ENCODE results near the gene CHTF18. TPM values are rescaled to one million over a fixed set of nuclear protein-coding genes. Genes with fewer than 3 reads are reported as not detected.

The CHTF18 gene
- total and polyA plus RNA-seq, 2 experiments from 2014 or later = 9.7 to 18.1 TPM

- no peaks in the 10 kb centered on the region for H3K36me3 ChIP-seq (replicated peaks; ENCODE audit: insufficient read depth, low read depth)
- 93% methylated on average over 15 of the region's 19 CpGs for WGBS (ENCODE audit: low lambda C conversion rate, missing lambda C conversion rate)
- H3K79me2 ChIP-seq = no peaks in the 10 kb centered on the region
- H3K9me3 ChIP-seq (ENCODE audit: low read depth) = no peaks in the 10 kb centered on the region
- H3K27me3 ChIP-seq = peaks cover 43% of the 10 kb centered on the region
- no peaks in the 10 kb centered on the region for H3K9me2 ChIP-seq (replicated peaks; ENCODE audit: insufficient read depth)
- H2AFZ ChIP-seq = no peak overlapping the region
- peaks cover 4% of the 10 kb centered on the region for H3K4me1 ChIP-seq (ENCODE audit: insufficient read depth)
- no peaks in the 10 kb centered on the region for H4K20me1 ChIP-seq (ENCODE audit: insufficient read depth, poor library complexity, severe bottlenecking)
- no peak overlapping the region for H3K27ac ChIP-seq
- no peak overlapping the region for H3K4me3 ChIP-seq
- DNase-seq (ENCODE audit: low spot score) = no peak
- H3K4me2 ChIP-seq = no peak overlapping the region
- TF ChIP-seq EZH2 (IDR thresholded peaks at IDR 0.05; ENCODE audit: borderline replicate concordance) (no peak), CTCF (IDR thresholded peaks at IDR 0.05; ENCODE audit: poor library complexity) (no peak), EZH2phosphoT487 (IDR thresholded peaks at IDR 0.05; ENCODE audit: low read depth, severe bottlenecking, unreplicated experiment) (no peak)
Measured at GRCh38 chr16:798666-799065, 10.2 kb downstream of the CHTF18 start.

DNA sequence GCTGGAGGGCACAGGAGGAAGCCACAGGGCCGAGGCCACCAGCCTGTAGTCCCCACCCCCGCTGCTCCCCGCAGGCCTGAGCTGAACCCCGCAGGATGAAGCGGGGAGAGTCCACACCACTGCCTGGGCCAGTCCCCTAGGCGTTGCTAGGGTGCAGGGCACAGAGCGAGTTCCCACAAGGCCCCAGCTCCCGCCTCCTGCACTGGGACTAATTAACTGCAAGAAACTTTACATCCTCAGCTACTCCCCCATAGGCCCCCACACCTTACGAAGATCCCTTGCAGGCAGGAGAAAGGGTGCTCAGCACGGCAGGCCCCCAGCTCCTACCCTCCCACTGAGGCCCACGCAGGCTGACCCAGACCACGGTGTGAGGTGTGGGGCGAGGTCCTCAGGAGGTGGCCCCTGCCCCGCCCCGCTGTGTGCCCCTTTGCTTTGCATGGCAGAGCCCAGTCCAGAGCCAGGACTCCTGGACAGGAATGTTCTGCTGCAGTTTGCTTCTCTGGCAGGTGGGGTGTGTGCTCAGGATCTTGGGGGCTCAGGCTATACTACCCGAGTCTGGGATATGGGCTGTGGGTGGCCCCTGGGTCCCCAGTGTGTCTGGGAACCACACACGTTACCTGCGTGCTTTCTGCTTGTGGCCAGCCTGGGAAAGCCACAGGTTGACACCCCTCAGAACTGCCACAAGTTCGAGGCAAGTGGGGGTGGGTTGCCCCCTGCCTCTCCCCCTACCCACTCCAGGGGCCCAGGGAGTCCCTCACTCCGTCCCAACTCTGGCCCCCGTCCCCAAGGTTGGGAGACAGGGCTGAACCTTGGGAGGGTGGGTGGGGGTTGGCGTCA lies 10.9 kb downstream of the CHTF18 start:
- TF ChIP-seq EZH2 (IDR thresholded peaks at IDR 0.05; ENCODE audit: borderline replicate concordance) (no peak), EZH2phosphoT487 (IDR thresholded peaks at IDR 0.05; ENCODE audit: low read depth, severe bottlenecking, unreplicated experiment) (no peak), CTCF (IDR thresholded peaks at IDR 0.05; ENCODE audit: poor library complexity) (no peak)
- WGBS (ENCODE audit: low lambda C conversion rate, missing lambda C conversion rate) = 83% methylated on average over 22 of the region's 22 CpGs
- no peak overlapping the region for H2AFZ ChIP-seq
- H3K79me2 ChIP-seq = no peaks in the 10 kb centered on the region
- peaks cover 47% of the 10 kb centered on the region for H3K27me3 ChIP-seq
- H3K9me2 ChIP-seq (replicated peaks; ENCODE audit: insufficient read depth) = no peaks in the 10 kb centered on the region
- H3K27ac ChIP-seq = no peak overlapping the region
- no peak overlapping the region for H3K4me2 ChIP-seq
- H3K4me3 ChIP-seq = no peak overlapping the region
- no peaks in the 10 kb centered on the region for H4K20me1 ChIP-seq (ENCODE audit: insufficient read depth, poor library complexity, severe bottlenecking)
- no peak for DNase-seq (ENCODE audit: low spot score)
- peaks cover 4% of the 10 kb centered on the region for H3K4me1 ChIP-seq (ENCODE audit: insufficient read depth)
- no peaks in the 10 kb centered on the region for H3K9me3 ChIP-seq (ENCODE audit: low read depth)
- no peaks in the 10 kb centered on the region for H3K36me3 ChIP-seq (replicated peaks; ENCODE audit: insufficient read depth, low read depth)

DNA sequence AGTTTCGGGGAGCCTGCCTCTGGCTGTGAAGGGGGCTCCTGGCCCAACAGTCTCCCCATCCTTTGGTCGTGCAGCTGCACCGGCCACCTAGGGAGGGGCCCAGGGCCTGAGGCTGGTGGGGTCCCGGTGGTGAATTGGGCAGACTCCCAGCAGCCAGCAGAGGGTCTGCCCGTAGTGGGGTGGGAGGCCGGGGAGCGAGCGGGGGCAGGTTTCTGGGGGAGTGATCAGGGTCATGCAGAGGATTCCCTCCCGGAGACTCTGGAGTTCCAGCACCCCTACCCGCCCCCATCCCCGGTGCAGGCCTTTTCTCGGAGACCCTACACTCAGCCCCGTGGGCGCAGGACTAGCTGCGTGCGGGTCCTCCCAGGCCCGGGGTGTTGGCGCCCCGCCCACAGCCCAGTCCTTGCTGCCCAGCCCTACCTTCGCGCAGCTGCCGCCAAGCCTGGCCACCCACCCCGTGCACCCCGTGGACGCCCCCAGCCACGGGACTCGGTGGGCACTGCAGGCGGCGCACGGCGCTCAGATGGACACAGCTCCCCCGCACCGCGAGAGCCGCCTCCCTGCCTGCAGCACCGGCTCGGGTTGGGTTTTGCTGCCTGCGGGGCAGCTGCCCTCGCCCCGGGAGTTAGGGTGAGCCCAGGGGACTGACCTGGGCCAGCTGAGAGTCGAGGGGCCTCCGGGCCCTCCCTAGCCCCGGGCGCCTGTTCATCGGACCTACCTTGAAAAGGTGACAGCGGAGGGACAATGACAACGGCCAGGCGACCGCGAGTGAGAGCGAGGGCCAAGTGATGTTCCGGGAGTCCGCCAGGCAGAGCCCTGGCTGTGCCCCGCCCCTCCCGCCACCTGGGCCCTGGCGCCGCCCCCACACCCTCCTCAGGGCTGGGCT lies 11.8 kb downstream of the CHTF18 start, which contains the start of gene GNG13:
TSS of gene GNG13 (minus strand) at position 787 of the 886 bp plus-strand sequence. CDS start 1,657 bp downstream, outside the sequence.
- Histone ChIP-seq H3K27ac (no peak within 1 kb of the TSS), H3K79me2 (no peaks in the 10 kb centered on the region), H3K4me1 (ENCODE audit: insufficient read depth) (peaks cover 4% of the 10 kb centered on the region), H3K4me3 (no peak within 1 kb of the TSS), H3K4me2 (peak within 1 kb of the TSS; percentile 74), H3K9me3 (ENCODE audit: low read depth) (no peaks in the 10 kb centered on the region), H4K20me1 (ENCODE audit: insufficient read depth, poor library complexity, severe bottlenecking) (no peaks in the 10 kb centered on the region), H2AFZ (no peak within 1 kb of the TSS), H3K27me3 (peaks cover 50% of the 10 kb centered on the region), H3K36me3 (replicated peaks; ENCODE audit: insufficient read depth, low read depth) (no peaks in the 10 kb centered on the region), H3K9me2 (replicated peaks; ENCODE audit: insufficient read depth) (no peaks in the 10 kb centered on the region)
- TF ChIP-seq CTCF (IDR thresholded peaks at IDR 0.05; ENCODE audit: poor library complexity) (no peak), EZH2 (IDR thresholded peaks at IDR 0.05; ENCODE audit: borderline replicate concordance) (peak; percentile 70)
- DNase-seq (ENCODE audit: low spot score) = no peak
- WGBS (ENCODE audit: low lambda C conversion rate, missing lambda C conversion rate) = 8% methylated on average over 17 of the region's 57 CpGs
